KMS-11 (cell line): ENCODE measurements around the gene SYT9.
"Not testable (repeated sequence)": the region's sequence is repeated elsewhere in the genome, so short reads cannot be mapped to it uniquely, and the experiment has no call there.

ENCODE experiments used
- H2AFZ ChIP-seq: fragments of 200-600 bp; sonication (generic); 2 replicates; pipeline ENCODE4 v1.6.1; 2016; ENCODE audit warnings: antibody characterized with exemption, mixed run types, low read depth
- H3K27ac ChIP-seq: fragments of 200-600 bp; sonication (generic); 2 replicates; pipeline ENCODE4 v1.6.1; 2016; ENCODE audit warnings: mild to moderate bottlenecking, mixed run types
- H3K27me3 ChIP-seq: fragments of 200-600 bp; sonication (generic); 2 replicates; pipeline ENCODE4 v1.6.1; 2017; ENCODE audit warnings: mild to moderate bottlenecking, low read depth, mixed run types, moderate library complexity; ENCODE audit not compliant: insufficient read depth
- H3K36me3 ChIP-seq: fragments of 200-600 bp; sonication (generic); 2 replicates; pipeline ENCODE4 v1.6.1; 2017; ENCODE audit warnings: mild to moderate bottlenecking, mixed run types; ENCODE audit not compliant: insufficient read depth
- H3K4me1 ChIP-seq: fragments of 200-600 bp; sonication (generic); 2 replicates; pipeline ENCODE4 v1.6.1; 2016; ENCODE audit warnings: mild to moderate bottlenecking, low read depth, mixed run types; ENCODE audit not compliant: poor library complexity, severe bottlenecking
- H3K4me2 ChIP-seq: fragments of 200-600 bp; sonication (generic); 2 replicates; pipeline ENCODE4 v1.7.0; 2016; ENCODE audit warnings: mild to moderate bottlenecking, mixed run types
- H3K4me3 ChIP-seq: fragments of 200-600 bp; sonication (generic); IDR thresholded peaks from 2 replicates; pipeline ENCODE4 v1.6.1; 2017; ENCODE audit warnings: low read depth, low read length, mixed read lengths; ENCODE audit not compliant: insufficient read depth
- H3K79me2 ChIP-seq: fragments of 200-600 bp; sonication (generic); 2 replicates; pipeline ENCODE4 v1.6.1; 2016; ENCODE audit warnings: low read depth, mixed run types; ENCODE audit not compliant: insufficient read depth
- H3K9ac ChIP-seq: fragments of 200-600 bp; sonication (generic); 2 replicates; pipeline ENCODE4 v1.6.1; 2016; ENCODE audit warnings: mild to moderate bottlenecking, mixed run types
- H4K20me1 ChIP-seq: fragments of 200-600 bp; sonication (generic); 2 replicates; pipeline ENCODE4 v1.6.1; 2016; ENCODE audit warnings: mild to moderate bottlenecking, mixed run types; ENCODE audit not compliant: insufficient read depth
- CTCF ChIP-seq: fragments of 200-600 bp; sonication (generic); conservative IDR thresholded peaks from 2 replicates; pipeline ENCODE4 v1.6.1; 2017; ENCODE audit warnings: low read depth, mild to moderate bottlenecking, antibody characterized with exemption, low read length, moderate library complexity, mixed read lengths

SYT9 gene

GRCh38 chr11:7513234-7514098 lies 261.8 kb downstream of the SYT9 start, which contains the start of gene PPFIBP2:
Gene PPFIBP2 (plus strand): TSS chr11:7513999. CDS start chr11:7549476, 35,477 bp downstream.
- Histone ChIP-seq H3K27ac (peak within 1 kb of the TSS; percentile 93), H3K79me2 (no peaks in the 10 kb centered on the region; the same call in 1 of the 2 replicates), H3K4me1 (peaks cover 32% of the 10 kb centered on the region), H4K20me1 (no peaks in the 10 kb centered on the region), H3K4me2 (peak within 1 kb of the TSS; percentile 94), H3K36me3 (no peaks in the 10 kb centered on the region), H3K27me3 (no peaks in the 10 kb centered on the region), H3K4me3 (no peak within 1 kb of the TSS), H3K9ac (peak within 1 kb of the TSS; percentile 81), H2AFZ (peak within 1 kb of the TSS; percentile 94)
- peak; percentile 72 for TF ChIP-seq CTCF

DNA sequence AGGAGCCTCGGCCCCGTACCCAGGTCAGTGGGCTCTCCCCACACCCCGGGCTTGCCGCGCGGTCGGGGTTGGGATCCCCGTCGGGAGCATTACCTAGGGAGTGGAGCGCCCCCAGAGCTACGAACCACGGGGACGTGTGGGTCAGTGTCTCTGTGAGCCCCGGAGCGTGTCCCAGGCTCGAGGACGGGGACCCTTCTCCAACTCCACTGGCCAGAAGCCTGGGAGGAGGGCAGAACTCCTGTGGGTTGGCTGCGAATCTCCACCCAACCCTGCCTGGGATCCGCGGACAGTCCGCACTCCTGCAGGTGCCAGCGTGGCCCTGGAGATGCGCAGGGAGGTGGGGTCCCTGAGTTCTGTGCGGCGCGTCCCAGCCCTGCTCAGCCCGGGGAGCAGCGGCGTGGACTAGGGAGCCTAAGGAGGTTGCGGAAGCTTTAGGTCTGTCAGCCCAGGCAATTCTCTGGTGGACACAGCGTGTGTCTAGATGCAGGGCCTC lies 262.4 kb downstream of the SYT9 start:
- Histone ChIP-seq H2AFZ (peak overlapping the region; percentile 94), H3K36me3 (no peaks in the 10 kb centered on the region), H3K27ac (no peak overlapping the region), H3K4me3 (no peak overlapping the region), H3K4me1 (peaks cover 32% of the 10 kb centered on the region), H3K4me2 (peak overlapping the region; percentile 74), H3K79me2 (no peaks in the 10 kb centered on the region; the same call in 1 of the 2 replicates), H4K20me1 (no peaks in the 10 kb centered on the region), H3K9ac (peak overlapping the region; percentile 81; the same call in 1 of the 2 replicates), H3K27me3 (no peaks in the 10 kb centered on the region)
- no peak for TF ChIP-seq CTCF

- H3K27me3 ChIP-seq = no peaks in the 10 kb centered on the region
- no peak overlapping the region for H3K4me2 ChIP-seq
- H3K4me1 ChIP-seq = peaks cover 34% of the 10 kb centered on the region
- no peaks in the 10 kb centered on the region for H4K20me1 ChIP-seq
- H3K36me3 ChIP-seq = no peaks in the 10 kb centered on the region
- no peak for TF ChIP-seq CTCF
- H2AFZ ChIP-seq = no peak overlapping the region
- H3K9ac ChIP-seq = no peak overlapping the region
- no peak overlapping the region for H3K4me3 ChIP-seq
- H3K27ac ChIP-seq = no peak overlapping the region
- no peaks in the 10 kb centered on the region; the same call in 1 of the 2 replicates for H3K79me2 ChIP-seq
Measured at GRCh38 chr11:7515447-7515886, 263.8 kb downstream of the SYT9 start.

DNA sequence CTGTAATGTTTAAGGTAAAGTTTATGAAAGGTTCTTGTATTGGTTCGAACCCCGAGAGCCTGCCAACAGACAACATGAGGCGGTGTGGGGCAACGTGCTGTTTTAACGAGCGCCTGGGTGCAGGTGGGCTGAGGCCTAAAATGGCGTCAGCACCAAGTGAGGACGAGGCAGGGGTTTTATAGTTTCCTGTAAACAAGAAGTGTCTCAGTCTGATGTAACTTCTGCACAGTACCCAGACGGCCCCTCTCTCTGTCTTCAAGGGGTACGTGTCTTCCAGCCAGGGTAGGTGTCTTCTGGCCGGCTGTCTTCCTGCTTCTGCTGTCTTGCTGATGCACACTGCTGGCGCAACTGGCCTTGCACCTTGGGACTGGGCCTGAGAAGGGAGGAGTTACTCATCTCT lies 264.8 kb downstream of the SYT9 start:
- H3K4me2 ChIP-seq = no peak overlapping the region
- TF ChIP-seq CTCF = no peak
- H3K9ac ChIP-seq = no peak overlapping the region
- H2AFZ ChIP-seq = no peak overlapping the region
- H3K4me1 ChIP-seq = peaks cover 35% of the 10 kb centered on the region
- no peak overlapping the region for H3K27ac ChIP-seq
- no peaks in the 10 kb centered on the region for H3K36me3 ChIP-seq
- no peak overlapping the region for H3K4me3 ChIP-seq
- no peaks in the 10 kb centered on the region for H4K20me1 ChIP-seq
- H3K27me3 ChIP-seq = no peaks in the 10 kb centered on the region
- no peaks in the 10 kb centered on the region; the same call in 1 of the 2 replicates for H3K79me2 ChIP-seq

- H3K36me3 ChIP-seq, H3K4me3 ChIP-seq, H3K27ac ChIP-seq, H2AFZ ChIP-seq, H3K79me2 ChIP-seq, H3K27me3 ChIP-seq, H3K4me2 ChIP-seq, H3K9ac ChIP-seq, H4K20me1 ChIP-seq: not testable (repeated sequence)
- peaks cover 24% of the 10 kb centered on the region for H3K4me1 ChIP-seq
Measured at GRCh38 chr11:7517743-7518142, 266.0 kb downstream of the SYT9 start.
